GM20000 (cell line): Measurements from ENCODE around the gene SNAP25.

ENCODE experiments used
- DNase-seq: peaks from one replicate; pipeline ENCODE4 v3.0.0; 2012; ENCODE audit warnings: low spot score
- CTCF ChIP-seq: IDR thresholded peaks from 2 replicates; pipeline ENCODE4 v1.5.1; 2012; ENCODE audit warnings: mild to moderate bottlenecking, control low read depth; ENCODE audit errors: extremely low read depth, missing control alignments

SNAP25 gene

DNA sequence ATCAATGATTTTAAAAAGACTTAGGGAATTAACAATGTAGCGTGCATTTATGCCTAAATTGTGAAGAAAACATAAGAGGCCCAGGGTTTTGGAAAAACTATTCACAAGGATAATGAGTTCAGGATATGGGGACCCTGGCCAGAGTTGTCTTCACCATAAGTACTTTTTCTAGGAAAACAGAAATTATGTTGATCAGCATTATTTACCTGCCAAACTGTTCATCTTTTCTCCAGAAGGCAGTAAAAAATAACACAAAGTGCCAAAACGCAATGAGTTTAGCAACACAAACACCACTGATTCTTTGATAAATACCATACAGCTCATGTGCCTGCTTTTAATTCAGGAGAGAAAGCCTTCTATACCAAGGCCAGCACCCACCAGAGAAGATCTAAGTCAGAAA, 43.1 kb downstream of the SNAP25 start:
- no peak for DNase-seq
- no peak for TF ChIP-seq CTCF

GRCh38 chr20:10263385-10264165, 44.9 kb downstream of the SNAP25 start:
- no peak for TF ChIP-seq CTCF
- DNase-seq: no peak

DNA sequence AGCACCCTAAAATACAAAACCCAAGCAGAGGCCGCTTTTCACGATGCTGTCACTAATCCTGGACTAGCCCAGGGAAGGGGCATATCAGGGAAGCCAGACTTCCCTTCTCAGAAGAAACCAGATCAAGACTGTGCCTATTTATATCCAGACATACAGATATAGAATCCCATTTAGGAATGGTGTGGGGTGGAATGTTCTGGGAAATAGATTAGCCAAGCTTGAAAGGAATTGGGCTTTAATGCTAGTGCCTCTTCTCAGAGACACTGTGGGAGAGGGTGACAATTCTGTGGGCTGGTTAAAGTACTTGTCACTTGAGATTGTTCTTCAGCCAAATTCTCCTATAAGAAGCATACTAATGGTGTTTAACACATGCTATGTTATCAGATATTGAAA, 45.5 kb downstream of the SNAP25 start:
- no peak for TF ChIP-seq CTCF
- no peak for DNase-seq

GRCh38 chr20:10268636-10269035, 50.0 kb downstream of the SNAP25 start:
- no peak for DNase-seq
- no peak for TF ChIP-seq CTCF

DNA sequence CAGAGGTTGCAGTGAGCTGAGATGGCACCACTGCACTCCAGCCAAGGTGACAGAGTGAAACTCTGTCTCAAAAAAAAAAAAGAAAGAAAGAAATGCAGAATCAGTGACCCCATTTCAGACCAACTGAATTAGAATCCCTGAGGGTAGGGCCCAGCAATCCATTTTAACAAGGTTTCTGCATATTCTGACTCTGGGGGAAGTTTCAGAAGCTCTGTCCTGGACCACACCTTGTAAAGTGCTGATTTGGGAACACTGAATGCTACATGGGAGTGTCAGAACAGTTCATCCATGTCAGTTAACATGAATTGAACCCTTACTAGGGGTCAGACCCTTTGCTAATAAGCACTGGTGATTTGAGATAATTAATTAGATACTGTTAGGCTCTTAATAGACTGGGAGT, 52.0 kb downstream of the SNAP25 start:
- no peak for DNase-seq
- TF ChIP-seq CTCF: no peak

DNA sequence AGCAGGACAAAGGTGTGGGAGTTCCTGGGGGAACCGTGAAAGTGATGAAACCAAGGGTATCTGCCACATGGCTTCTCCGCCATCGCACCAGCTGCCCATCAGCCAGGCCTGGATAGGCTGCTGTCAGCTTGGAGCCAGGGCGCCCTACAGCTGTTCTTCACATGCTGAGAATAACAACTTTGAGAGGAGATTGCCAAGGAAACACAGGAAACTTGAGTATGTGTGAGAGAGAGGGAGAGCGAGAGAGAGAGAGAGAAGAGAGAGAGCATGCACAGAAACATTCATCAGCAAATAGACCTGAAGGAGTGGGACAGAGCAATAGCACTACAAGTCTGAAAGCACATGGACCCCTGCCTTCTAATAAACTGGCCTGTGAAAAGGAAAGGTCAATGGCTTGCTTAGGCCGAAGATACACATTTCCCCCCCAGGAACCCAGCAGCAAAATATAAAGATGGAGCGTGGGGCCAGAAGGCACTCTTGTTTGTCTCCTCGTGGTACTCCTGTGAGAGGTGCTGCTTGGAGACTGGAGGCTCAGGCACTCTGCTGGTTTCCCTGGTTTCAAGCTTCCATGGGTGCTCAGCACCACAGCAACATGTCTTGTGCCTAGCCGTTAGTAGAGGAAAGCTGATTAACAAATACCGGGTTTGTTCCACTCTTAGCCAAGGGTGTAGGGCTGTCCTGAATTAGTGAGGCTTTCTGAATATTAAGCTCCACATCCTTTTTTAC, 53.0 kb downstream of the SNAP25 start:
- no peak for TF ChIP-seq CTCF

DNA sequence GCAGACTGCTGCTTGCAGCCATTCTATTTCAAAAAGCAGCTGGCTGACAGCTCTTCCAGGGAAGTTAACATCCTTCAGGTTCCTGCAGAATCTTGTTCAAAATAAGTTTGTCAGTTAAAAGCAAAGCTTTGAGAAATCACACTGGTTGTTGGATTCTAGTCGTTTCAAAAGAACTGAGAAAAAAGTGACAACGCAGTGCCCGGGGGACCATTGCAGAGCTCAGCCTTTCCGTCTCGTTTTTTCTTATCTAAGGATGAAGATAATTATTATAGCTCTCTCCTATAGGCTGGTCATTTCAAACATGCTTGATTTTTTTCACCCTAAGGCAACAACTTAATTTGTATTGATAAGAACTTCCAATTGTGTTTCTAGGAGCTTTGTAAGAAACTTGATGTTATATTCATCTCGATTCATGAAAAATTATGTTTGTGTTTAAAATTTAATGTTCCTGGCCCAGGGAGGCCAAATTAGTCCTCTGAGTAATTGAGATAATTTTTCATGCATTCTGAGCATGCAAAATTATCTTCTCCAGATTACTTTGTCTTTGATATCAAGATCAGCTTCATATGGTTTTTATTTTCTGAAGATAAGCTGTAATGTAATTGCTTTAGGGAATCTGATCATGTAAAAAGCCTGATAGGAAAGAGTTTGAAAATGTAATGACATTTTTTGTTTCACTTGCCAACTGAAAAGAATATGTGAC, 58.4 kb downstream of the SNAP25 start:
- no peak for TF ChIP-seq CTCF
- DNase-seq: no peak

More for the DNA sequence above, 53.0 kb downstream of the SNAP25 start:
- no peak for DNase-seq
